Measurements from ENCODE around the gene BNC2.

Gene BNC2

GRCh38 chr9:16368237-16369087 lies 502.0 kb downstream of the BNC2 start:
- DNase-seq (ENCODE audit: low read depth in 3 of 3) = no peak

DNA sequence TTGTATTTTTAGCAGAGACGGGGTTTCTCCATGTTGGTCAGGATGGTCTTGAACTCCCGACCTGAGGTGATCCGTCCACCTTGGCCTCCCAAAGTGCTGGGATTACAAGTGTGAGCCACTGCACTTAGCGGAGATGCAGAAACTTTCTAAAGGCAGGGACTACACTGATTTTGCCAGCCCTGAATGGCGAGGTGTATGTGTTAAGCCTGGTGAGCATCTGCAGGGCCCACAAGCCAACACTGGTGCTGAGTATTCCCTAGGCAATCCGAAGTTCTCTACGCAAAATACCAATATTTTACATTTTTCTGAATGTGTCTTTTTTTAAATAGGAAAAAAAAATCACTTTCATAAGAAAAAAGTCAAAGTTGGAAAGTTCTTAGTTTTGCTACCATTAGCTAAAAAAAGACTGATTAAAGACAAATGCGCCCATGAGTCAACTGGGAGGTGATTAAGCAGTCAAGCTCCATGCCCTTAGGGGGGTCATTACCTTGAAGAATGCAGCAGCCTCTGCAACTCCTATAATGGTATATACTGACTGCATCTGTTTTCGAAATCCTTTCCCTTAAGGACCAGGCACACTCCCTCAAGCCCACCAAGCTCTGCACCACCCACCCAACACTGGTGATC lies 502.8 kb downstream of the BNC2 start:
- no peak for DNase-seq (ENCODE audit: low read depth in 3 of 3)

DNA sequence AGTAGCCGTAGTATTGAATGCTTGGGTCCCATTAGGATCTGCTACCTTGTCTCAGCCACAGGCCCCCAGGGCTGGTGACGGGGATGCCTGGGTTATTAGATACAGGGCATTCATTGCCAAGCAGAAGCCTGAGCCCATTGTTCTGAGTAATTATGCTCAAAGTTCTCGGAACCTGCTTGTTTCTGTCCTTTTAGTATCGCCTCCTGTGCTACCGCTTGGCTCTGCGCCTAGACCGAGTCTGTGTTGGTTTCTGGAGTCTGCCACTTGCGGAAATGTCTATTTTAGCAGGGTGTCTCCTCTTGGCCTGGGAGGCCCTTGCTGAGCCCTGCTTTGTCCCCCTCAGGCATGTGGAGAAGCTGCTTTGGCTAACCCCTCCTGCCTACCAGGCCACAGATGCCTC lies 506.1 kb downstream of the BNC2 start:
- no peak for DNase-seq (ENCODE audit: low read depth in 3 of 3)

- no peak for DNase-seq (ENCODE audit: low read depth in 3 of 3)
These were observed 506.6 kb downstream of the BNC2 start for GRCh38 chr9:16363916-16364315.

DNA sequence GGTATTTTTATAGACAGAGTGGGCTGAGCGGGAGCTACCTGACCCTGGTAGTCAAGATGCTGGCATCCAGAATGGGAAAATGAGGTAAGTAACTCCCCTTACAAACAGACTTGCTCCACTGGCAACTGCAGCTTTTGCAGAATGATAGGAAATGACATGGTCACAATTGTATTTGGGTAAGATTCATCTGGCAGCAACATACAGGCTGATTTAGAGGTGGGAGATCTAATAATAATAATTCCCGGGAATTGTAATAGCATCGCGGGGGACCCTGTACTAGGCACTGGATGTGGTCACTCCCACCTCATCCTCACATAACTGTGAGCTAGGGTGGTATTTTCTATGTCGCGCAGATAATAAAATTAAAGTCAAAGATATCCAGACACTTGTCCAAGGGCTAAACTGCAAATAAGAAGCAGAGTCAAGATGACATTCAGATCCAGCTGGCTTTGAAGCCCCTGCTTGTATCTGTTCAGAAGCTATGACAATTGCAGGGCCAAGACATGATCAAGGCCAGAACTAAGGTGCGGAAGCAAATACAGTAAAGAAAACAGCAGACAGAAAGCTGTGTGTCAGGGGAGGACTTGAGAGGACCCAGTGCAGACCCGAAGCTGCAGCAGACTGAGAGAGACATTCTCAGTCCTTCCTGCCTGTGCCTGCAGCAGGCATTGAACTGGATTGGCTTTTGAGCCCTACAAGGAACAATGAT lies 507.2 kb downstream of the BNC2 start:
- DNase-seq (ENCODE audit: low read depth in 3 of 3) = no peak

DNA sequence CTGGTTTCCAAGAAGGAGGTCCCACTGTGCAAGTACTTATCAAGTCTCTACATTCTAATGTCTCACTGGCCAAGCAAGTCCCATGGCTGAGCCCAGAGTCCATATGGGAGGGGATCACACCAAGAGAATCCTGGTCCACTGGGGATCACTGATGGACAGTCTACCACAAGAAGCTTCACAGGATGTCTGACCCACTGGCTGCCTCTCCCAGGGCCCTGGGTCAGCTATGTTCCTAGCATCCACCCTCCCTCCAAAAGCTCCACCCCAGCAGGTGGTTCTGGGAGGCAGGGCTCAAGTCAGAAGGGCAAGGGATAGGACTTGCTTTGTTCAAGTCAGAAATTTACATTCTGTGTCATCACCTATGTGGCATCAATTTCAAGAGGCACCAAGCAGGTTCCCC lies 508.5 kb downstream of the BNC2 start:
- DNase-seq (ENCODE audit: low read depth in 3 of 3) = no peak

- DNase-seq (ENCODE audit: low read depth in 3 of 3) = no peak
These were observed 509.4 kb downstream of the BNC2 start for GRCh38 chr9:16361118-16361517.

GRCh38 chr9:16360247-16360646 lies 510.2 kb downstream of the BNC2 start:
- DNase-seq (ENCODE audit: low read depth in 3 of 3) = no peak
